H1 (cell line): Measurements from ENCODE around the gene CBLC. TPM values are rescaled to one million over a fixed set of nuclear protein-coding genes. Genes with fewer than 3 reads are reported as not detected.

Experiments
- CTCF ChIA-PET: fragments of 300-600 bp; sonication (Branson Sonifier 250); formaldehyde crosslinking; loops from one replicate; lab custom pipeline; 2021; ENCODE audit not compliant: partially characterized antibody; lab: Charles Lee
- POLR2A ChIA-PET: fragments of 300-600 bp; sonication (Branson Sonifier 250); formaldehyde crosslinking; loops from one replicate; lab custom pipeline; 2021; ENCODE audit warnings: inconsistent platforms; ENCODE audit not compliant: partially characterized antibody; lab: Charles Lee
- DNase-seq, 2 experiments: peaks; one replicate each; pipeline versions ENCODE4 v3.0.0 to v3.0.0-alpha.2; 2010 to 2022; ENCODE audit warnings: low spot score in 2 of 2, low read depth in 1 of 2, mixed read lengths in 1 of 2
- FAIRE-seq: peaks from 2 replicates; lab custom pipeline; 2011; peaks lifted over from hg19 to GRCh38; lab: Jason Lieb, UNC
- H2AFZ ChIP-seq: 2 replicates; pipeline ENCODE4 v1.8.1; 2012; ENCODE audit warnings: low read length, inconsistent platforms
- H2AK5ac ChIP-seq: 2 replicates; pipeline ENCODE4 v1.6.1; 2013; ENCODE audit warnings: low read depth, low read length
- H2BK120ac ChIP-seq: replicated peaks from 2 replicates; pipeline ENCODE3; 2013; ENCODE audit warnings: low read depth, low read length, inconsistent platforms
- H2BK12ac ChIP-seq: 2 replicates; pipeline ENCODE4 v1.6.1; 2013; ENCODE audit warnings: low read depth, low read length
- H2BK15ac ChIP-seq: 2 replicates; pipeline ENCODE4 v1.6.1; 2013; ENCODE audit warnings: low read length
- H2BK20ac ChIP-seq: 2 replicates; pipeline ENCODE4 v1.6.1; 2013; ENCODE audit warnings: low read length
- H2BK5ac ChIP-seq: 2 replicates; pipeline ENCODE4 v1.6.1; 2013; ENCODE audit warnings: low read depth, low read length
- H3K14ac ChIP-seq: 2 replicates; pipeline ENCODE4 v1.6.1; 2013; ENCODE audit warnings: inconsistent platforms; ENCODE audit not compliant: insufficient read length
- H3K18ac ChIP-seq: 2 replicates; pipeline ENCODE4 v1.6.1; 2013; ENCODE audit warnings: low read length; ENCODE audit errors: extremely low read depth
- H3K23ac ChIP-seq: 2 replicates; pipeline ENCODE4 v1.6.1; 2013; ENCODE audit warnings: inconsistent platforms; ENCODE audit not compliant: insufficient read length
- H3K23me2 ChIP-seq: 2 replicates; pipeline ENCODE4 v1.6.1; 2013; ENCODE audit warnings: low read depth, low read length
- H3K27ac ChIP-seq: 2 replicates; pipeline ENCODE4 v1.6.1; 2011; ENCODE audit warnings: low read depth, low read length, inconsistent platforms
- H3K27me3 ChIP-seq, 4 experiments: replicated peaks in 1 of 4; 1 replicate in 1 of 4; 2 replicates in 3 of 4; pipeline versions ENCODE4 v1.6.1 to v1.8.1; 2011 to 2013; ENCODE audit warnings: low read length in 3 of 4, mild to moderate bottlenecking in 3 of 4, inconsistent platforms in 2 of 4, mixed read lengths in 2 of 4, moderate library complexity in 1 of 4; ENCODE audit not compliant: control insufficient read depth in 3 of 4, insufficient read depth in 3 of 4; ENCODE audit errors: extremely low read depth in 1 of 4
- H3K36me3 ChIP-seq, 4 experiments: 2 replicates each; pipeline versions ENCODE4 v1.6.1 to v1.8.1; 2011 to 2013; ENCODE audit warnings: mild to moderate bottlenecking in 4 of 4, low read length in 3 of 4, moderate library complexity in 2 of 4, control low read depth in 1 of 4, inconsistent platforms in 1 of 4; ENCODE audit not compliant: insufficient read depth in 4 of 4, control insufficient read depth in 2 of 4
- H3K4ac ChIP-seq: replicated peaks from 2 replicates; pipeline ENCODE3; 2013; ENCODE audit warnings: low read length, low read depth, mixed read lengths, inconsistent platforms; ENCODE audit not compliant: insufficient read length
- H3K4me1 ChIP-seq, 4 experiments: replicated peaks in 1 of 4; 1 replicate in 1 of 4; 2 replicates in 3 of 4; pipeline versions ENCODE4 v1.6.1 to v1.8.1; 2011 to 2013; ENCODE audit warnings: low read length in 3 of 4, inconsistent platforms in 2 of 4, mixed read lengths in 1 of 4; ENCODE audit not compliant: insufficient read depth in 4 of 4, control insufficient read depth in 3 of 4
- H3K4me2 ChIP-seq, 2 experiments: 2 replicates each; pipeline versions ENCODE4 v1.6.1 to v1.8.1; 2011 to 2013; ENCODE audit warnings: low read depth in 2 of 2, low read length in 2 of 2, control low read depth in 1 of 2, inconsistent platforms in 1 of 2, mild to moderate bottlenecking in 1 of 2; ENCODE audit not compliant: insufficient read depth in 1 of 2
- H3K4me3 ChIP-seq, 4 experiments: fragments of 200-600, 300-600 bp in 1 of 4; sonication (generic), shearing (Covaris generic), sonication (Bioruptor Twin) in 1 of 4; 2 replicates each; pipeline versions ENCODE4 v1.5.1 to v1.8.1; 2011 to 2016; ENCODE audit warnings: low read length in 4 of 4, low read depth in 3 of 4, control low read depth in 2 of 4, inconsistent platforms in 2 of 4, mild to moderate bottlenecking in 2 of 4, mixed read lengths in 1 of 4, moderate library complexity in 1 of 4; ENCODE audit not compliant: insufficient read depth in 2 of 4; ENCODE audit errors: extremely low read depth in 1 of 4
- H3K56ac ChIP-seq: replicated peaks from 2 replicates; pipeline ENCODE3; 2013; ENCODE audit warnings: low read depth, mild to moderate bottlenecking, mixed read lengths, low read length, inconsistent platforms; ENCODE audit not compliant: insufficient read length
- H3K79me1 ChIP-seq: 2 replicates; pipeline ENCODE4 v1.6.1; 2013; ENCODE audit warnings: low read depth, low read length, control low read depth
- H3K79me2 ChIP-seq, 2 experiments: 2 replicates each; pipeline versions ENCODE4 v1.6.1 to v1.8.1; 2012 to 2013; ENCODE audit warnings: low read length in 2 of 2, mild to moderate bottlenecking in 2 of 2, inconsistent platforms in 1 of 2; ENCODE audit not compliant: insufficient read depth in 2 of 2, control insufficient read depth in 1 of 2
- H3K9ac ChIP-seq, 4 experiments: replicated peaks in 1 of 4; 1 replicate in 1 of 4; 2 replicates in 3 of 4; pipeline versions ENCODE4 v1.6.1 to v1.8.1; 2011 to 2013; ENCODE audit warnings: low read depth in 3 of 4, low read length in 3 of 4, control low read depth in 2 of 4, mild to moderate bottlenecking in 2 of 4, moderate library complexity in 2 of 4, inconsistent platforms in 1 of 4; ENCODE audit errors: extremely low read depth in 1 of 4
- H3K9me3 ChIP-seq, 2 experiments: 2 replicates each; pipeline versions ENCODE4 v1.6.1 to v1.8.1; 2012 to 2013; ENCODE audit warnings: mild to moderate bottlenecking in 2 of 2, moderate library complexity in 2 of 2, control low read depth in 1 of 2, inconsistent platforms in 1 of 2, low read depth in 1 of 2, low read length in 1 of 2, mixed read lengths in 1 of 2; ENCODE audit not compliant: insufficient read depth in 2 of 2
- H4K20me1 ChIP-seq, 2 experiments: replicated peaks in 1 of 2; 2 replicates each; pipeline versions ENCODE3 to v1.8.1; 2011 to 2013; ENCODE audit warnings: inconsistent platforms in 2 of 2, low read length in 2 of 2, mild to moderate bottlenecking in 1 of 2; ENCODE audit not compliant: insufficient read depth in 2 of 2, control insufficient read depth in 1 of 2
- H4K5ac ChIP-seq: 2 replicates; pipeline ENCODE4 v1.6.1; 2013; ENCODE audit warnings: low read length, low read depth, mixed read lengths, inconsistent platforms; ENCODE audit not compliant: insufficient read length
- H4K8ac ChIP-seq: 2 replicates; pipeline ENCODE4 v1.8.0; 2013; ENCODE audit warnings: mild to moderate bottlenecking, moderate library complexity, low read length, inconsistent platforms; ENCODE audit not compliant: insufficient read depth; ENCODE audit errors: extremely low read depth
- H4K91ac ChIP-seq: replicated peaks from 2 replicates; pipeline ENCODE3; 2013; ENCODE audit warnings: low read length, mixed read lengths, inconsistent platforms; ENCODE audit not compliant: insufficient read length
- CBX5 ChIP-seq: fragments of 300-800, 300-1000 bp; sonication (generic); IDR thresholded peaks from 2 replicates; pipeline ENCODE4 v1.7.1; 2016; ENCODE audit warnings: antibody characterized with exemption, low read length, low read depth
- CHD1 ChIP-seq: IDR thresholded peaks from 2 replicates; pipeline ENCODE4 v1.6.1; 2012; ENCODE audit warnings: low read depth, low read length, improper control_type of control experiment
- CREB1 ChIP-seq: IDR thresholded peaks from 2 replicates; pipeline ENCODE4 v1.6.1; 2012; ENCODE audit warnings: inconsistent platforms
- CTBP2 ChIP-seq: IDR thresholded peaks from 2 replicates; pipeline ENCODE4 v1.7.0; 2011; ENCODE audit warnings: borderline replicate concordance, mild to moderate bottlenecking, moderate library complexity, mixed read lengths, low read length; ENCODE audit not compliant: insufficient read depth, insufficient read length
- E2F6 ChIP-seq: IDR thresholded peaks from 2 replicates; pipeline ENCODE4 v1.6.1; 2012; ENCODE audit warnings: inconsistent platforms
- MAX ChIP-seq: IDR thresholded peaks from 2 replicates; pipeline ENCODE4 v1.6.1; 2012; ENCODE audit warnings: inconsistent platforms
- POLR2AphosphoS5 ChIP-seq: IDR thresholded peaks from 2 replicates; pipeline ENCODE4 v1.6.1; 2011; ENCODE audit warnings: low read depth, low read length
- POU5F1 ChIP-seq: IDR thresholded peaks from 2 replicates; pipeline ENCODE4 v1.6.1; 2011; ENCODE audit warnings: low read depth, mild to moderate bottlenecking, low read length, moderate library complexity
- SIX5 ChIP-seq: IDR thresholded peaks from 2 replicates; pipeline ENCODE4 v1.6.1; 2011; ENCODE audit warnings: mild to moderate bottlenecking, low read depth, low read length
- SUZ12 ChIP-seq: fragments of 200-600 bp; sonication (generic); IDR thresholded peaks from 2 replicates; pipeline ENCODE4 v1.6.1; 2012; ENCODE audit warnings: mild to moderate bottlenecking, inconsistent platforms, low read length, moderate library complexity, mixed read lengths
- TAF1 ChIP-seq: IDR thresholded peaks from 2 replicates; pipeline ENCODE4 v1.6.1; 2011; ENCODE audit warnings: mild to moderate bottlenecking, low read depth, low read length
- WGBS, 2 experiments: shearing (Covaris generic) in 1 of 2; methylation state at CpG; one replicate each; pipeline versions ENCODE4 v1.1.6 to v1.1.7; 2013 to 2015; ENCODE audit warnings: low lambda C conversion rate in 2 of 2, mixed read lengths in 2 of 2, inconsistent platforms in 1 of 2, low coverage in 1 of 2, missing lambda C conversion rate in 1 of 2; ENCODE audit not compliant: insufficient replicate concordance in 2 of 2, insufficient coverage in 1 of 2, insufficient read length in 1 of 2; ENCODE audit errors: extremely low coverage in 1 of 2, missing lambda C conversion rate in 1 of 2; 5-methylcytosine and 5-hydroxymethylcytosine counted together
- polyA plus RNA-seq, 7 experiments: library from polyadenylated mRNA; depleted of rRNA in 3 of 7; stranded (reverse) in 5 of 7; unstranded in 2 of 7; fragments of >200 nt in 5 of 7; fragments of 200-250 nt in 2 of 7; gene quantifications; 1 replicate in 5 of 7; 2 replicates in 1 of 7; 4 replicates in 1 of 7; pipeline versions ENCODE4 v1.2.1 to v1.2.3, GENCODE V29; 2011 to 2013; ENCODE audit warnings: missing spikeins in 2 of 7, mixed read lengths in 2 of 7
- total RNA-seq: library from RNA; stranded (reverse); fragmentation: NEBNext Ultra II Directional; extraction: Animal tissue kit (Norgen Biotek cat#: 25700); gene quantifications from 2 replicates; pipeline ENCODE4 v1.2.1, GENCODE V29; 2021

CBLC gene
- total and polyA plus RNA-seq, 2 of the 8 experiments (the other 6 are each of a cell fraction or from before 2014, with no cell fraction given): 17.4 to 35.7 TPM

GRCh38 chr19:44820648-44821609 is 43.2 kb downstream of the CBLC start:
- peaks cover 0 to 3% of the 10 kb centered on the region in 2 experiments for H4K20me1 ChIP-seq
- no peak overlapping the region for H2AK5ac ChIP-seq
- H3K79me2 ChIP-seq: no peaks in the 10 kb centered on the region
- H3K27me3 ChIP-seq: peaks cover 0 to 10% (median 5%) of the 10 kb centered on the region in 4 experiments; a peak in 4 of 7 replicates
- H3K4me3 ChIP-seq: no peak overlapping the region
- no peak overlapping the region for H3K4ac ChIP-seq
- H2BK12ac ChIP-seq: no peak overlapping the region
- no peak overlapping the region for H2BK15ac ChIP-seq
- H3K56ac ChIP-seq: no peak overlapping the region
- no peak overlapping the region for H3K14ac ChIP-seq
- H2BK20ac ChIP-seq: no peak overlapping the region
- H3K23me2 ChIP-seq: peaks cover 8% of the 10 kb centered on the region; the same call in 1 of the 2 replicates
- FAIRE-seq: no peak
- H3K23ac ChIP-seq: no peak overlapping the region
- peaks cover 0 to 17% (median 3%) of the 10 kb centered on the region in 4 experiments; a peak in 4 of 8 replicates for H3K36me3 ChIP-seq
- no peak overlapping the region for H2BK5ac ChIP-seq
- no peak overlapping the region for H3K4me2 ChIP-seq
- H4K8ac ChIP-seq: no peak overlapping the region
- WGBS, 2 experiments: 86% methylated on average over 16 of the region's 35 CpGs; no CpG with 5 or more reads in 1 of the 2 experiments
- H3K4me1 ChIP-seq: 0 out of 7 replicates have a peak, but pooled peaks cover 0 to 3% (median 0%) of the 10 kb centered on the region in 4 experiments
- H2AFZ ChIP-seq: no peak overlapping the region
- H2BK120ac ChIP-seq: no peak overlapping the region
- DNase-seq: no peak
- H3K9me3 ChIP-seq: no peaks in the 10 kb centered on the region
- H3K27ac ChIP-seq: no peak overlapping the region
- no peak overlapping the region for H3K9ac ChIP-seq
- no peaks in the 10 kb centered on the region; the same call in 1 of the 2 replicates for H3K79me1 ChIP-seq
- ChIA-PET CTCF (interaction anchor here (0.7 to 3.5 kb wide), 10 partner anchors 8 to 98 kb away, joined by 3 to 19 read pairs (median 6); partner anchors contain the start of gene NECTIN2), POLR2A (interaction anchor here (1.6 to 4.0 kb wide), 4 partner anchors 10 to 27 kb away, joined by 5 to 37 read pairs (median 11); partner anchors contain the start of genes BCAM and NECTIN2)
- H4K91ac ChIP-seq: no peak overlapping the region
- H4K5ac ChIP-seq: no peak overlapping the region
- no peak overlapping the region for H3K18ac ChIP-seq
- TF ChIP-seq SUZ12 (no peak), CREB1 (no peak), POLR2AphosphoS5 (no peak), E2F6 (no peak), CTBP2 (no peak), POU5F1 (no peak), MAX (no peak), SIX5 (no peak), CHD1 (no peak), CBX5 (no peak), TAF1 (no peak)
